Measurements from ENCODE around the gene TCERG1L.

Gene TCERG1L

GRCh38 chr10:131269776-131270460 is 41.6 kb downstream of the TCERG1L start:
- DNase-seq, result no peak

- DNase-seq, result no peak
These were observed 43.8 kb downstream of the TCERG1L start for GRCh38 chr10:131267814-131268095.

DNA sequence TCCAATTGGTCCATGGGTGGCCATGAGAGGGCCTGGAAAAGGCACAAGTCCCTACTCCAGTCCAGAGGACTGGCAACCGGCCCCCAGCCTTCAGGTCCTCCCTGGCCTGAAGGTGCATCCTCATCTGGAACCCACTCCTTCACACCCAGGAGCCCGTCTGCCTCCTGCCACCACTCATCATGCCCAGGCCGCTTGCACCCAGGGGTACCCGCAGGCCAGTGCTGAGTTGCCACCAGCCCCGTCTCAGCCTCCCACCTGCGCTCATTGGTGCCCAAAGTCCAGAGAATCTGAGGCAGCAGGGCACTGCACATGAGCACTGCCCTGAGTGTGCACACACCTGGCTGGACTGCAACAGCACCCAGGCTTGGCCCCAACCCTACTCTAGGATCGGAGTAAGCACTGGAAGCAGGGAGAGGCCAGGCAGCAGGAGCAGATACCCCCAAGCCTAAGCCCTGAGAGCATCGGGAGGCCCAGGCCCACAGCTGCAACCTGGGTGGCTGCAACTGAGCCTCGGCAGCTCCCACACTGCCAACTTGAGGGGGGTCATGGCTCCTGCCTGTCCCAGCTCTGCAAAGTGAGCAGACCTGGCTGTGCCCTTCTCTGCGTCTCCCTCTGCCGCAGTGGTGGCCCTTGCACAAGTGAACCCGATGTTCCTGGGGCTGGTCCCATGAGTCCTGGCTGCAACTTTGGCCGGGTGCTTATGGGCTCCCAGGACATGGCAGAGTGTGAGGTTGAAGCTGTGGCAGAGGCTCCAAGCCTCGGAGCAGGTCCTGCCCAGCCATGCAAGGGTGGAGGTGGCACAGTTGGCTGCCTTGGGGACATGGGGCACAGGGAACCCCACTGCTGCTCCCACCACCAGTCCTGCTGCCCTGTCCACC is 44.3 kb downstream of the TCERG1L start:
- DNase-seq, result no peak

DNA sequence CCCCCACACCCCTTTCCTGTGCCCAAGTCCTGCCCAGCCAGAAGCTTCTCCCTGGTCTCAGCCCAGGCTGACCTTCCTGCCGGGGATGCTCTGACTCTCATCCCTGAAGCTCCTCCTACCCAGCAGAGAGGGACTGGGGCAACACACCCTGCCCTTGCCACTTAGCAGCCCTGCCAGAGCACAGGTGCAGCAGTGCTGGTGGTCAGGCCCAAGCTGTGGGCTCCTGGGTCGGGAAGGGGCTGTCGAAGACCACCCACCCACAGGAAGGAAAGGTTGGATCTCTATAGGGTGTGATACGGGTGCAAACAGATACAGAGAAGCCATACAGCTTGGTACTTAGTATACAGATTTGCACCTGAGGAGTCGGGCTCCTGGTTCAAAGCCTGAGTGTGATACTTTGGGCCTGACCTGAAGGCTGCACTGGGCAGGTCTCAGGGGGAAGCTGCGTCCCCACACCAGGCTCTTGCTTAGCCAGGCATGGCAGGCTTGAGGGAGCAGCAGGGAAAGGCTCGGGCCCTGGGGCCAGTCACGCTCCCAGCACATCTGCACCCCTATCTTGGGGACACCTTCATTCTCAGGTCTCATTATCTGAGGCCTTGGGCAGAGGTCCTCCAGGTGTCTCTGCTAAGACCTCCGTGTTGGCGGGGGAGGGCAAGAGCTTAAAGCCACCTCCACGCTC is 47.3 kb downstream of the TCERG1L start:
- no peak for DNase-seq

GRCh38 chr10:131261890-131262475 is 49.5 kb downstream of the TCERG1L start:
- DNase-seq, result no peak

DNA sequence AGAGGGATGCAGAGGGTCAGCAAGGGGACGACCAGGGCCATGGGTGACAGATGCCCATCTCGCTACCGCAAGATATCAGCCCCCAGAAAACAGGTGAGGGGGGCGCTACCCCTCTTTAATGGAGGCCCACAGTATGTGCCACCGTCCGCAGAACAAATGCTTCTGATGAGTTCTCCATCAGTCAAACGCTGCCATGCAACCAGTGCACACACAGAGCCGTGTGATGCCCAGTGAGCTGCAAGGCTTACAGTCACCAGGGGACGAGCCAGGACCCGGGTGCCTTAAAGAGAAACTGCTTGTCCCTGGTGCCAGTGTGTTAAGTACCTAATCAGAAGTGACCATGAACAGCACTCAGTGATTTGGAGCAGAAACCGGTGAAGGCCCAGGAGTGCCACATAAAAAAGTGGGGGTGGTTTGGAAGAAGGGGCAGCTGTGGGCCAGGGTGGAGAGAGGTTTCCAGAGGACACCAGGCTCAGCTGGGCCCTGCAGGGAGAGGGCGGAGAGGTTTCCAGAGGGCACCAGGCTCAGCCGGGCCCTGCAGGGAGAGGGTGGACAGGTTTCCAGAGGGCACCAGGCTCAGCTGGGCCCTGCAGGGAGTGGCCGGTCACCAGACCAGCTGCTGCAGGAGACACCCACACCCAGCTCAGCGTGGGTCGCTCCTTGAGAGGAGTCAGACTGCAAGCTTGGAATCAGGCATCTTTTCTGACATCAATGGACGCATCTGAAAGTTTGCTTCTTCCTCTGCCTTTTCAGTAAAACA is 50.9 kb downstream of the TCERG1L start:
- no peak for DNase-seq

DNA sequence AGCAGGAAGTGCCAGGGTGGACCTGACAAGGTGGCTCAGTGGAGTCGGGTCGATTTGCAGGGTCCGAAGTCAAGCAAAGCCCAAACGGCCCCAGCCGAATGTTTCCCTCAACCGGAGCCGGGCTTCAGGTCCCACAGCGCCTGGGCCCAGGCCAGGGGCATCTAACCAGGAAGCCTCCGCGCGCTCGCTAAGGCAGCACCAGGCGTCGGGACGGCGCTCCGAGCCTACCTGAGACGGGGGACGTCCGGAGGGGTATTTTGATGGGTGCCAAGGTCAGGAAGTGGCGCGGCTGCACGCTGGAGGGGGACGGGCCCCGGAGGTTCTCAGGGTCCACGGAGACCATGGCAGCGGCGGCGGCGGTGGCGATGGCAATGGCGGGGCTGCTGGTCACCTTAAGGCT is 51.5 kb downstream of the TCERG1L start:
- no peak for DNase-seq

DNA sequence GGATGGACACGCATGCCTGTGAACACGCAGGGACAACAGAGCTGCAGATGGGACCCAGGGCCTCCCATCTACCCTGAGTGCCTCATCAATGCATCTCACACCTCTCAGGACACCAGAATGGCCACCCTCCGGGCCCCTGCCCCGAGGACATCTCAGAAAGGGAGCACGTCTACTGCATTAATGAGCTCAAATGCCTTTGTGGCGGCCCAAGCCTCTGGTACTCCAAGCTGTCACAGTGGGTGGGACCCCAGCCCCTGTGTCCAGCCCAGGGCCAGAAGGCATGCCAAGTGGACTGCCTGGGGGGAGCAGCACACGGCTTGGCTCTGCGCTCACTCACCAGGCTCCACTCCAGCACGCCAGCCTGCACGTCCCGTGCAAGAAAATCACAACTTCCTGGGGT is 52.0 kb downstream of the TCERG1L start:
- DNase-seq, result no peak

DNA sequence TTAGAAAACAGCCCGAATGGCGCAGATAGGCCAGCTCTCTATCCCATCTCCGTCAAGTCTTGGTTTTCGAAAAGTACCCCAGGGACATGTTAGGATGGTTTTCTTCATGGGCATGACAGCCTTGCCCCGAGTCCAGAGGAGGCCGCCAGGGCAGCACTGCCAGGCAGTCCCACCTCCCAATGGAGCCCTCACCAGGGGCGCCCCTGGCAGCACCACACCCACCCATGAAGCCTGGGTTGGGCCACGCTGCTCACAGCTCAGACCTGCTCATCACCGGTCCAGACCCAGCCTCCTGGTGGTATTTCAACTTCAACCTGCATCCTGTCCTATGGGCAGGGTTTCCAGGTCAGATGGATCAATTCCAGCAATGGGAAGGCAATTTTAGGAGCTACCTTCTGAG is 53.3 kb downstream of the TCERG1L start:
- no peak for DNase-seq

DNA sequence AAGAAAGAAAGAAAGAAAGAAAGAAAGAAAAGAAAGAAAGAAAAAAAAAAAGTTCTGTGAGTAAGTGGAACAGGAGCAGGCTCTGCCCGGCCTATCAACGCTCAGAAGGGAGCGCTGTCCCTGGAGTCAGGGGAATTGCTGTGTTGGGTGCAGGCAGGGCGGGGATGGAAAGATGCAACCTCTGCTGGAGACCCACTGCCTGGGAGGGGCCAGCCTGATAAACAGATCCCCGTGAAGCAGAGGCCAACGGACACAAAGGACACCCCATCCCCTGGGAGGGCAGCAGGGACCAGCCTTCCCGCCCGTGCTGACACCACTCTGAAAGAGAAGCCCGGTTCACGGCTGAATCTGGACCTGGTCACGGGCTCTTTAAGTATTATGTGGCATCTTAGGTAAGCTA is 54.5 kb downstream of the TCERG1L start:
- DNase-seq, result no peak

DNA sequence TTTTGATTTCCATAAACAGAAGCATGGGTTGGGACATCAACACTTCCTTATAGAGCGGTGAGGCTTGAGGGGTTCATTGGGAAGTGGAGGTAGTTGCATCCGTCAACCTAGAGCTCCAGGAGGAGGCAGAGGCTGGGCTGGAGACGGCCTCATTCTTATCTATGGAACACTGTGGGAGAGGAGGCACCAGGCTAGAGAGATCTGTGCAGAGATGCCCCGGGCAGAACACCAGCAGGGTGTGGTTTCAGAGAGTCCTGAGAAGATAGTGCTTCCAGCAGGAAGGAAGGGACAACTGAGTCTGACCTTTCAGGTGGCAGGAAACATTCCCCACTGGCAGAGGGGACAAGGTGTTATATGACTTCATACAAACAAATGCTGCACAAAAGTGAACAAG is 56.7 kb downstream of the TCERG1L start:
- no peak for DNase-seq

- DNase-seq, result no peak
These were observed 57.3 kb downstream of the TCERG1L start for GRCh38 chr10:131253931-131254858.

DNA sequence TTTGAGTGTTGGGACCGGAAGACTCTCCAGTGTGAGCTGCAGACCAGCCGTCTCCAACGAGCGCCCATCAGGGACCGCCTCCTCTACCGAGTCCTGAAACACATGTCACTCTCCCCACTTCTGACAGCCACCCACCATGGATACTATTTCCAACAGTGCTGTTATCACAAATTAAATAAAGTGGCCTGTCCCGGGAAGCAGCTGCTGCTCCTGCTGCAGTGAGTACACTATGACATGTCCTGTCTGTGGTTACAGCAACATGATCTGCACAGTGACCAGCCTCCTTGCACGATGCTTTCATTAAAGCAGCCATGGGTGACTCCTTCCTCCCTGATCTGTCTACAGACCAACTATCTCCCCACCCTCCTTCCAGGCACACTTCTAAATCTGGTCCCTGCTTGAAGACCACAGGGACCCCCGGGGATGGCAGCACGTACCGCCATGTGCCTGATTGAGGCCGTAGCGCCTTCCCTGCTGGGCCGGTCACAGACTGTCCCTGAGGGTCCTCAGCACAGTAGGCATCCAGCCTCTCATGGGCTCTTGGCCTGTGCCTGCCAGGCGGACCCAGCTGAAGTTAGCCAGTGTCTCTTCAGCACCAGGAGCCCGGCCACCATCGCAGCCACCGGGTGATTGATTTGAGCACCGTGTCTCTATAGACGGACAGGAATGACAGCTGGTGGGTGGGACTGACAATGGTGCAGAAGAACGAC is 58.8 kb downstream of the TCERG1L start:
- no peak for DNase-seq

GRCh38 chr10:131251146-131251541 is 60.4 kb downstream of the TCERG1L start:
- DNase-seq, result no peak

- DNase-seq, result no peak
These were observed 60.9 kb downstream of the TCERG1L start for GRCh38 chr10:131250454-131251145.

DNA sequence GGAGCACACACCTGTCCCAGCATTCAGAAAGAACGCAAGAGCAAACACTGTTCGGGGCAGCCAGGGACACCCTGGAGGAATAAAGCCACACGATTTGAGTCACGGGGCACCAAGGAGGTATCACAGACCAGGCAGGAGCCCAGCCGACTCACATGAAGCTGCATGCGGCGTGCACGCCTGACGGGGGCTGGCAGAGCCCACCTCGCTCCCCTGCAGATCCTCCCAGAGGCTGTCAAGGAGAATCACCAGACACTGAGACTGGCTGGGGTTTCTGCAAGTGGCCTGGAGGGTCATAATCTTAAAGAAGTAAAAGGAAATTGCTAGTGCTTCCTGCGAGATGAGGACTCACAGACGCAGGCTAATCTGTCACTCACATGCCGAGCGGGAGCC is 61.6 kb downstream of the TCERG1L start:
- DNase-seq, result no peak

DNA sequence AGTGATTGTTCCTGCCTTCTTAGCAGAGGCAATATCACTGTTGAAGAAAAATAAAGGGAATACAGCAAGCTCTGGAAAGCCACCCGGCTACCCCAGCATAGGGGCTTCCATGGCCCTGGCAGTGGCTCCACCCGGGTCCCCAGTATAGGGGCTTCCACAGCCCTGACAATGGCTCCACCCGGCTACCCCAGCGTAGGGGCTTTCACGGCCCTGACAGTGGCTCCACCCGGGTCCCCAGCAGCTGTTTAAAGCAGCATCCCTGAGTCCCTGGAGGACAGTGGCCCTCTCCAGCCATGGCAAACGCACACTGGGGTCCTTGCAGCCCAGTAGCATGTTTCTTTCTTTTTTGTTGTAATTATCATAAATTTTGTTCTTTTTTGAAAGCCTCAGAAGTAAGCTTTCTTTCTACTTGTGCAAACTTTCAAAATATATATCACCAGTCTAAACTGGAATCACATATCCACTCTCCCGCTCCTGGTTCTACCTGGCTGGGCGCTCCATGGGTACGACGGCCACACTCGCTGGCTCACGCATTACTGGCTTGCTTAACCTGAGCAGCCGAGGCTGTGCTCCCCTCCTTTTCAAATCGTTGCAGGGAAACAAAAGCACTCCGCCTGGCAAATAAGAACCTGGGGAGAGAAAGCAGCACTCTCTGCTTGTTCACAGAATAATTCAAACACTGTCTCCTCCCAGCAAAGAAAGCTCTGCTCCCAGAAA is 62.1 kb downstream of the TCERG1L start:
- no peak for DNase-seq

- no peak for DNase-seq
These were observed 63.0 kb downstream of the TCERG1L start for GRCh38 chr10:131248376-131249165.

- no peak for DNase-seq
These were observed 63.6 kb downstream of the TCERG1L start for GRCh38 chr10:131247873-131248272.

All from activated T-cell treated with anti-CD3 and anti-CD28 coated beads, Interleukin-2, amount 50 U/mL, for 48 hours (primary cell).